GM18873 (cell line): ENCODE data around the gene AP2A1.

Source experiments
- ATAC-seq: cut with Tn5 transposase; IDR thresholded peaks from one replicate; pipeline ENCODE4 v1.9.1; 2021; ENCODE audit warnings: mild to moderate bottlenecking, moderate library complexity, moderate number of reproducible peaks; ENCODE audit not compliant: unreplicated experiment, low FRiP score

AP2A1 gene

GRCh38 chr19:49851456-49852259 is 84.9 kb downstream of the AP2A1 start:
- no peak for ATAC-seq

DNA sequence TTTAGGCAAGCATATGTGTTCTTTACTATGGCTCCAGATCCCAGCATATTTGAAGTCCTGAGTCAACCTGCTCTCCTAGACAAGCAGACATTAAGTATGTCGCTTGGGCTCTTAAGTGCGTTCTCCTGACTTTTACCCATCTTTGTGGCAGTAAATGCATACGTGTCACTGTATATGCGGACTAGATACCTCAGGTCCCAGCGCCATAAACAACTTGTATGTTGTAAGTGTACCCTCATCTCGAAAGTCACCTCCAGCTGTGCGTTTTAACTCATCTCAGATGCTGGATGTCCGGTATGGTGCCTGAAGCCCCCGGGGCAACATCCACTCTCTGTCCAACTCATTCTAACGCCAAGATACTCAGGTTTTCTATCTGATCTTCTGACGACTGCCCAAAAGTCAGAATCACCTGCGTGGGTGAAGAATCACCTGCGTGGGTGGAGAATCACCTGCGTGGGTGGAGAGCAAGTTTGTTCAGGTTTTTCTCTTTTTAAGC is 85.9 kb downstream of the AP2A1 start:
- no peak for ATAC-seq

DNA sequence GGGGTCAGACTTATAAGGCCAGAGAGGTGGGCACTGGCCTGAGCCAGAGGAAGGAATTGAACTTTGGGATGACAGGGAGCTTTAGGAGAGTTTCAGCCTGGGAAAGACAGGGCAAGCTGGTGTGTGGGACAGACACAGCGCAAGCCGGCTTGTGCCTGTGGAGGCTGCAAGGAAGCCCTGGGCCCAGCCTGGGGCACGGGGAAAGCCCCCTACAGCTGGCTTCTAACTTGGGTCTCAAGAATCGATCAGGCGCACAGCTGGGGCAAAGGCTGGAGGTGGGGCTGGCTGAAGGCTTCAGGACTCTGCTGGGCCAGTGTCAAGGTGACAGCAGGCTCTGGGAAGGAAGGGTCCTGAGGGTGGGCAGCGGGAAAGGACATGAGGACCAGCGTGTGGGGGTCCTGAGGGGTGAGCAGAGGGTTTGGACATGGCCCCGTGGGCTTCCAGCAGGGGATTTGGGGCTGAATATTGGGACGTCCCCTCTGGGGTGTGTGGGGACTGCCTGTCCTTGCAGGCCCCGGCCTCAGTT is 87.1 kb downstream of the AP2A1 start:
- no peak for ATAC-seq

DNA sequence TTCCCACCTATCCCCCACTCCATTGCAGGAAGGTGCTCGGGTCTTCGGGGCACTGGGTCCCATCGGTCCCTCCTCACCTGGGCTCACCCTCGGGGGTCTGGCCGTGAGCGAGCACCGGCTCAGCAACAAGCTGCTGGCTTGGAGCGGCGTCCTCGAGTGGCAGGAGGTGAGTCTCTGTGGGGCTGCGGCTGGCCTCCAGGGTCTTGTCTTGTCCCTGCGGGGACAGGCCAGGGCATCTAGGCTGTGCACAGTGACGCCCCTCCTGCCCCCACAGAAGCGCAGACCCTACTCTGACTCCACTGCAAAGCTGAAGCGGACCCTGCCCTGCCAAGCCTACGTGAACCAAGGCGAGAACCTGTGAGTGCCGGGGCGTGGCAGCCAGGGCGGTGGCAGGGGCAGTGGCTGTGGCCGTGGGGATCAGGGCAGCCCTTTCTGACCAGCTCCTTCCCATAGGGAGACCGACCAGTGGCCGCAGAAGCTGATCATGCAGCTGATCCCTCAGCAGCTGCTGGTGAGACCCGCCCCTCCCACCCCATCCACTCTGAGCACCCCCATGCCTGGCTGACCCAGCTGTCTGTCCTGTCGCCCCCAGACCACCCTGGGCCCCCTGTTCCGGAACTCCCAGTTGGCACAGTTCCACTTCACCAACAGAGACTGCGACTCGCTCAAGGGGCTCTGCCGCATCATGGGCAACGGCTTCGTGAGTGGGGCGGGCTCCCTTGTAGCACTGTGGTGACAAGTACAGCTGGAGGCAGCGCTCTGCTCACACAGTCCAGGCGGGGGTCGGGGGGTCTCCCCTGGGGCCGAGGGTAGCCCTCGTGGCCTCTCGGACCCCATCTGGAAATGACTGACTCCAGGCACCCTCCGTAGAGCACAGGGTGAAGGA is 87.8 kb downstream of the AP2A1 start:
- ATAC-seq: no peak

- ATAC-seq: no peak
Measured at GRCh38 chr19:49855277-49855675, 88.5 kb downstream of the AP2A1 start.

DNA sequence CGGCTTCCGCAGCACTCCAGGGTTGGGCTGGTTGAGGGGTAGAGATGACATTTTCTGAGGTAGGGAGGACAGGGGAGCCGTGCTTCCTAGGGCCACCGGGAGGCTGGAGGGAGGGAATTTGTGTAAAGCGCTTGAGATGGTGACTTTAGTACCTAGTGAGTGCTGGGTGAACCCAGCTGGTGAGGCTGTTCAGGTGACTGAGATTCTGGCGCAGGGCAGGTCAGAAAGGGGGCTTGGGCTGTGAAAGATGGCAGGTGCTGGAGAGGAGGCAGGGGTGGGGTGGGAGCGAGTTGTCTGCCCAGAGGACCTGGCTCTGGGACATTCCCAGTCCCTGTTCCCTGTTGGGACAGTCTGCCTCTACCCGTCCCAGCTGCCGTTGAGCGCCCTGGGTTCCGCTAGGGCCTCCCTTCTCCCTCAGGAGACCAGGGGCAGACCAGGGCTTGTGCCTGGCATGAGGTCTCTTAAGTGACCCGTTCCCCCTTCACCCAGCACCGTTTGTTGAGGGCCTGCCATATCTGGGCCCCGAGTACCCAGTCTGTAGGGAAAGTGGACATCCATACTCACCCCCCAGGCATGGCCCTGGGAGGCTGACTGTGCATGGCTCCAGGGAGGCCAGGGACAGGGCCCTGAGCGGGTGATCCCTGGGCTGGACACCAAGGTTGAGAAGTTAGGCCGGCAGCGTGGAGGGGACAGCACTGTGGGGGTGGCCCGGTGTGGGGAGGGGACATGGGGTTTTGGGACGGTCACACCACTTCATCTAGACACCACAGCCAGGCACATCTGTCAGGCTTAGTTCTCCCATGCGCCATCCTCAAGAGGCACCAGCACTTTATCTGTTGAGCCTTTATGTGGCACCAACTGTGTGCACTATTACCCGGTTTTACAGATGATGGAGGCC is 89.1 kb downstream of the AP2A1 start:
- ATAC-seq: no peak

- ATAC-seq: no peak
Measured at GRCh38 chr19:49856574-49857021, 89.8 kb downstream of the AP2A1 start.
